Neural crest cell (in vitro differentiated cells): ENCODE data around the gene GORASP1. TPM values are rescaled to one million over a fixed set of nuclear protein-coding genes. Genes with fewer than 3 reads are reported as not detected.

Source experiments
- DNase-seq: peaks from one replicate; pipeline ENCODE4 v3.0.0; 2021; ENCODE audit warnings: low read depth, mixed read lengths, low spot score
- H3K27ac Mint-ChIP-seq: one replicate; pipeline ENCODE4 v1.8.0; 2021; ENCODE audit warnings: mild to moderate bottlenecking, mixed read lengths; ENCODE audit not compliant: unreplicated experiment
- H3K27me3 Mint-ChIP-seq: 2 replicates; pipeline ENCODE4 v1.8.0; 2021; ENCODE audit warnings: low read depth, mild to moderate bottlenecking, mixed read lengths
- H3K36me3 Mint-ChIP-seq: 2 replicates; pipeline ENCODE4 v1.8.0; 2021; ENCODE audit warnings: low read depth, mild to moderate bottlenecking, mixed read lengths
- H3K4me1 Mint-ChIP-seq: 2 replicates; pipeline ENCODE4 v1.8.0; 2021; ENCODE audit warnings: mixed read lengths
- H3K4me3 Mint-ChIP-seq: one replicate; pipeline ENCODE4 v1.8.0; 2021; ENCODE audit warnings: mild to moderate bottlenecking, mixed read lengths
- H3K9me3 Mint-ChIP-seq: 2 replicates; pipeline ENCODE4 v1.8.0; 2021; ENCODE audit warnings: mixed read lengths
- CTCF ChIP-seq: fragments of 200-600 bp; sonication (generic); conservative IDR thresholded peaks from 2 replicates; pipeline ENCODE4 v1.5.0; 2021; ENCODE audit warnings: antibody characterized with exemption, mild to moderate bottlenecking
- total RNA-seq: library from RNA; stranded (reverse); gene quantifications from 2 replicates; pipeline ENCODE4 v1.2.1, GENCODE V29; 2021

The GORASP1 gene
- total RNA-seq, 1 donor from 2014 or later = 54.0 TPM

GRCh38 chr3:39146611-39147591 lies 39.5 kb upstream of the GORASP1 start:
- DNase-seq = no peak
- Mint-ChIP-seq H3K27ac (peak overlapping the region; percentile 96), H3K36me3 (no peaks in the 10 kb centered on the region), H3K9me3 (no peaks in the 10 kb centered on the region), H3K4me1 (peaks cover 62% of the 10 kb centered on the region), H3K27me3 (peaks cover 10% of the 10 kb centered on the region), H3K4me3 (peak overlapping the region; percentile 78)
- TF ChIP-seq CTCF = no peak

GRCh38 chr3:39146083-39146501 lies 38.7 kb upstream of the GORASP1 start:
- Mint-ChIP-seq H3K9me3 (no peaks in the 10 kb centered on the region), H3K36me3 (no peaks in the 10 kb centered on the region), H3K27me3 (peaks cover 7% of the 10 kb centered on the region), H3K27ac (no peak overlapping the region), H3K4me3 (no peak overlapping the region), H3K4me1 (peaks cover 58% of the 10 kb centered on the region)
- no peak for DNase-seq
- peak; percentile 23 for TF ChIP-seq CTCF

GRCh38 chr3:39144748-39145380 lies 37.4 kb upstream of the GORASP1 start:
- peaks cover 46% of the 10 kb centered on the region for H3K4me1 Mint-ChIP-seq
- no peak for DNase-seq
- TF ChIP-seq CTCF = no peak
- no peaks in the 10 kb centered on the region for H3K9me3 Mint-ChIP-seq
- no peaks in the 10 kb centered on the region for H3K27me3 Mint-ChIP-seq
- H3K4me3 Mint-ChIP-seq = no peak overlapping the region
- H3K36me3 Mint-ChIP-seq = no peaks in the 10 kb centered on the region
- H3K27ac Mint-ChIP-seq = peak overlapping the region; percentile 92

GRCh38 chr3:39144095-39144747 lies 36.8 kb upstream of the GORASP1 start:
- Mint-ChIP-seq H3K27me3 (no peaks in the 10 kb centered on the region), H3K27ac (peak overlapping the region; percentile 92), H3K4me1 (peaks cover 39% of the 10 kb centered on the region), H3K4me3 (no peak overlapping the region), H3K36me3 (no peaks in the 10 kb centered on the region), H3K9me3 (no peaks in the 10 kb centered on the region)
- TF ChIP-seq CTCF = no peak
- DNase-seq = no peak

- Mint-ChIP-seq H3K9me3 (no peaks in the 10 kb centered on the region), H3K36me3 (no peaks in the 10 kb centered on the region), H3K27ac (peak overlapping the region; percentile 6), H3K27me3 (no peaks in the 10 kb centered on the region), H3K4me1 (peaks cover 30% of the 10 kb centered on the region), H3K4me3 (no peak overlapping the region)
- DNase-seq = no peak
- TF ChIP-seq CTCF = no peak
These were observed 35.8 kb upstream of the GORASP1 start for GRCh38 chr3:39143051-39143885.
